K562 (cell line): ENCODE results near the gene CSNK1G1. TPM values are rescaled to one million over a fixed set of nuclear protein-coding genes. Genes with fewer than 3 reads are reported as not detected.

Experiments
- ATF7 ChIP-seq: fragments of 450-650 bp; IDR thresholded peaks from 2 replicates; pipeline ENCODE4 v1.7.1; 2014; ENCODE audit warnings: mild to moderate bottlenecking, moderate library complexity
- CBX2 ChIP-seq: fragments of 200-600 bp; sonication (generic); IDR thresholded peaks from one replicate; pipeline ENCODE4 v1.6.1; 2012; ENCODE audit warnings: mild to moderate bottlenecking, low read length, inconsistent platforms; ENCODE audit not compliant: insufficient read depth, poor library complexity, severe bottlenecking
- CREB1 ChIP-seq, 2 experiments: sonication (generic) in 1 of 2; formaldehyde crosslinking in 1 of 2; IDR thresholded peaks; 2 replicates each; pipeline versions ENCODE4 v1.6.1 to v1.8.0; 2012 to 2022; ENCODE audit warnings: inconsistent platforms in 1 of 2, mild to moderate bottlenecking in 1 of 2, missing genetic modification reagents in 1 of 2, moderate library complexity in 1 of 2
- CREBBP ChIP-seq: IDR thresholded peaks from one replicate; pipeline ENCODE4 v1.6.1; 2012; ENCODE audit warnings: low read depth, mild to moderate bottlenecking, control low read depth, inconsistent platforms, low read length
- ELF2 ChIP-seq: fragments of 250-450 bp; sonication (Bioruptor Pico); IDR thresholded peaks from 2 replicates; pipeline ENCODE4 v1.5.0; 2021; ENCODE audit warnings: mild to moderate bottlenecking
- FUS ChIP-seq: fragments of 200-400 bp; formaldehyde crosslinking; optimal IDR thresholded peaks from 2 replicates; pipeline ENCODE3; 2017; ENCODE audit warnings: low read depth, low read length
- HNRNPUL1 ChIP-seq: fragments of 200-400 bp; formaldehyde crosslinking; IDR thresholded peaks from 2 replicates; pipeline ENCODE4 v1.6.1; 2017; ENCODE audit warnings: low read length
- IFI16 ChIP-seq: fragments of 250-450 bp; sonication (Bioruptor Pico); IDR thresholded peaks from 2 replicates; pipeline ENCODE4 v2.1.2; 2022; ENCODE audit warnings: mild to moderate bottlenecking, inconsistent platforms
- MBD2 ChIP-seq: sonication (generic); IDR thresholded peaks from 2 replicates; pipeline ENCODE4 v1.6.1; 2016; ENCODE audit warnings: low read depth, borderline replicate concordance
- MECOM ChIP-seq: fragments of 250-450 bp; sonication (Bioruptor Pico); IDR thresholded peaks from 2 replicates; pipeline ENCODE4 v1.8.0; 2022; ENCODE audit warnings: inconsistent platforms
- NCOR1 ChIP-seq: fragments of 450-650 bp; IDR thresholded peaks from 2 replicates; pipeline ENCODE4 v1.6.1; 2016; ENCODE audit warnings: mild to moderate bottlenecking, moderate library complexity
- NKRF ChIP-seq: fragments of 450-650 bp; IDR thresholded peaks from 2 replicates; pipeline ENCODE4 v1.6.1; 2016; ENCODE audit warnings: borderline replicate concordance
- NR2C2 ChIP-seq, 2 experiments: fragments of 200-800 bp in 1 of 2; sonication (Bioruptor generic) in 1 of 2; sonication (generic) in 1 of 2; formaldehyde crosslinking in 1 of 2; IDR thresholded peaks; 2 replicates each; pipeline versions ENCODE4 v1.6.1 to v1.8.0; 2016 to 2022; ENCODE audit warnings: mild to moderate bottlenecking in 1 of 2, missing compliant biosample characterization in 1 of 2, missing genetic modification characterization in 1 of 2, missing genetic modification reagents in 1 of 2
- RAD51 ChIP-seq: fragments of 450-650 bp; IDR thresholded peaks from 2 replicates; pipeline ENCODE4 v1.7.1; 2016; ENCODE audit warnings: low read depth, mild to moderate bottlenecking, borderline replicate concordance
- SIN3A ChIP-seq, 2 experiments: fragments of 150-350 bp in 1 of 2; IDR thresholded peaks; 2 replicates each; pipeline ENCODE4 v1.6.1; 2011 to 2016; ENCODE audit warnings: borderline replicate concordance in 2 of 2, low read depth in 2 of 2, low read length in 2 of 2, mild to moderate bottlenecking in 2 of 2, moderate library complexity in 2 of 2; ENCODE audit not compliant: control insufficient read depth in 1 of 2
- SIX5 ChIP-seq, 2 experiments: IDR thresholded peaks; 2 replicates each; pipeline ENCODE4 v1.6.1; 2011; ENCODE audit warnings: low read length in 2 of 2, borderline replicate concordance in 1 of 2, low read depth in 1 of 2, mild to moderate bottlenecking in 1 of 2, moderate library complexity in 1 of 2; ENCODE audit not compliant: insufficient read depth in 1 of 2
- STAT5B ChIP-seq: fragments of 250-450 bp; sonication (Bioruptor Pico); IDR thresholded peaks from 2 replicates; pipeline ENCODE4 v1.8.0; 2021; ENCODE audit warnings: mild to moderate bottlenecking, inconsistent platforms
- ZNF668 ChIP-seq: fragments of 250-450 bp; sonication (Bioruptor Pico); IDR thresholded peaks from 2 replicates; pipeline ENCODE4 v1.8.0; 2022; ENCODE audit warnings: mild to moderate bottlenecking, inconsistent platforms
- polyA plus RNA-seq, 8 experiments: library from polyadenylated mRNA; depleted of rRNA in 4 of 8; stranded (reverse) in 5 of 8; unstranded in 3 of 8; fragments of >200 nt; fragmentation: Nextera tagmentation in 2 of 8; fragmentation: Illumina TruSeq in 1 of 8; extraction: Ambion mirVana in 2 of 8; extraction: Trizol in 1 of 8; gene quantifications; 2 replicates each; pipeline versions ENCODE4 v1.2.1 to v1.2.3, GENCODE V29; 2011 to 2014; ENCODE audit warnings: inconsistent platforms in 1 of 8, missing spikeins in 1 of 8
- total RNA-seq, 7 experiments: library from RNA; depleted of rRNA in 6 of 7; stranded (reverse); fragments of >200 nt in 6 of 7; fragmentation: Illumina TruSeq in 2 of 7; extraction: Trizol in 2 of 7; gene quantifications; 2 replicates each; pipeline versions ENCODE4 v1.2.1 to v1.2.3, GENCODE V29; 2011 to 2021; ENCODE audit warnings: low replicate concordance in 1 of 7
- TF ChIP-seq, protein P1 (sequence below): fragments of 450-650 bp; IDR thresholded peaks from 2 replicates; pipeline ENCODE4 v1.7.1; 2018; ENCODE audit warnings: mild to moderate bottlenecking, low read depth; ENCODE audit not compliant: partially characterized antibody
- TF ChIP-seq, protein P2 (sequence below): IDR thresholded peaks from 2 replicates; pipeline ENCODE4 v1.6.1; 2014; ENCODE audit warnings: antibody characterized with exemption

The CSNK1G1 gene
- total and polyA plus RNA-seq, 9 of the 15 experiments (the other 6 are each of a cell fraction or from before 2014, with no cell fraction given) = 4.5 to 18.5 (median 9.5) TPM

GRCh38 chr15:64162869-64163658 lies 192.9 kb downstream of the CSNK1G1 start, which contains the start of gene PPIB (continued):
- TF ChIP-seq STAT5B (no peak), NKRF (peak; percentile 98), MBD2 (peak; percentile 94), MECOM (CRISPR knock-in tag) (no peak), SIN3A (IDR thresholded peaks at IDR 0.05; ENCODE audit: borderline replicate concordance in 2 of 2, control insufficient read depth in 1 of 2, low read depth in 2 of 2, low read length in 2 of 2) (peak; percentile 96 to 97), ZNF668 (CRISPR knock-in tag) (no peak), CBX2 (no peak), CREBBP (no peak), HNRNPUL1 (no peak), CREB1 (IDR thresholded peaks at IDR 0.05) (peak; percentile 69), CREB1 (CRISPR knock-in tag; IDR thresholded peaks at IDR 0.05) (peak; percentile 78), SIX5 (IDR thresholded peaks at IDR 0.05; ENCODE audit: borderline replicate concordance in 1 of 2, insufficient read depth in 1 of 2, low read depth in 1 of 2, low read length in 2 of 2) (peak in 1 of 2 experiments; percentile 53; a peak in 3 of 4 replicates), NR2C2 (CRISPR knock-in tag; IDR thresholded peaks at IDR 0.05) (peak; percentile 26; the same call in 1 of the 2 replicates), NR2C2 (tag; IDR thresholded peaks at IDR 0.05) (peak; percentile 89), ATF7 (peak; percentile 99), RAD51 (no peak), IFI16 (CRISPR knock-in tag) (no peak), ELF2 (CRISPR knock-in tag) (0 out of 2 replicates have a peak, but pooled peaks have one; percentile 33), FUS (peak; percentile 80), NCOR1 (0 out of 2 replicates have a peak, but pooled peaks have one; percentile 4)
- TF ChIP-seq, protein P1, sequence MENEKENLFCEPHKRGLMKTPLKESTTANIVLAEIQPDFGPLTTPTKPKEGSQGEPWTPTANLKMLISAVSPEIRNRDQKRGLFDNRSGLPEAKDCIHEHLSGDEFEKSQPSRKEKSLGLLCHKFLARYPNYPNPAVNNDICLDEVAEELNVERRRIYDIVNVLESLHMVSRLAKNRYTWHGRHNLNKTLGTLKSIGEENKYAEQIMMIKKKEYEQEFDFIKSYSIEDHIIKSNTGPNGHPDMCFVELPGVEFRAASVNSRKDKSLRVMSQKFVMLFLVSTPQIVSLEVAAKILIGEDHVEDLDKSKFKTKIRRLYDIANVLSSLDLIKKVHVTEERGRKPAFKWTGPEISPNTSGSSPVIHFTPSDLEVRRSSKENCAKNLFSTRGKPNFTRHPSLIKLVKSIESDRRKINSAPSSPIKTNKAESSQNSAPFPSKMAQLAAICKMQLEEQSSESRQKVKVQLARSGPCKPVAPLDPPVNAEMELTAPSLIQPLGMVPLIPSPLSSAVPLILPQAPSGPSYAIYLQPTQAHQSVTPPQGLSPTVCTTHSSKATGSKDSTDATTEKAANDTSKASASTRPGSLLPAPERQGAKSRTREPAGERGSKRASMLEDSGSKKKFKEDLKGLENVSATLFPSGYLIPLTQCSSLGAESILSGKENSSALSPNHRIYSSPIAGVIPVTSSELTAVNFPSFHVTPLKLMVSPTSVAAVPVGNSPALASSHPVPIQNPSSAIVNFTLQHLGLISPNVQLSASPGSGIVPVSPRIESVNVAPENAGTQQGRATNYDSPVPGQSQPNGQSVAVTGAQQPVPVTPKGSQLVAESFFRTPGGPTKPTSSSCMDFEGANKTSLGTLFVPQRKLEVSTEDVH = peak; percentile 23
- TF ChIP-seq, protein P2, sequence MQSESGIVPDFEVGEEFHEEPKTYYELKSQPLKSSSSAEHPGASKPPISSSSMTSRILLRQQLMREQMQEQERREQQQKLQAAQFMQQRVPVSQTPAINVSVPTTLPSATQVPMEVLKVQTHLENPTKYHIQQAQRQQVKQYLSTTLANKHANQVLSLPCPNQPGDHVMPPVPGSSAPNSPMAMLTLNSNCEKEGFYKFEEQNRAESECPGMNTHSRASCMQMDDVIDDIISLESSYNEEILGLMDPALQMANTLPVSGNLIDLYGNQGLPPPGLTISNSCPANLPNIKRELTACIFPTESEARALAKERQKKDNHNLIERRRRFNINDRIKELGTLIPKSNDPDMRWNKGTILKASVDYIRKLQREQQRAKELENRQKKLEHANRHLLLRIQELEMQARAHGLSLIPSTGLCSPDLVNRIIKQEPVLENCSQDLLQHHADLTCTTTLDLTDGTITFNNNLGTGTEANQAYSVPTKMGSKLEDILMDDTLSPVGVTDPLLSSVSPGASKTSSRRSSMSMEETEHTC = 0 out of 2 replicates have a peak, but pooled peaks have one; percentile 3
